NT2/D1 (cell line): ENCODE data around the gene PLCG1.

Experiments used
- DNase-seq: peaks from one replicate; pipeline ENCODE4 v3.0.0-alpha.2; 2011; ENCODE audit warnings: low read depth, low spot score
- H3K27me3 ChIP-seq: 2 replicates; pipeline ENCODE4 v1.6.0; 2011; ENCODE audit warnings: mild to moderate bottlenecking; ENCODE audit not compliant: insufficient read length, insufficient read depth
- H3K36me3 ChIP-seq: 2 replicates; pipeline ENCODE4 v1.6.1; 2011; ENCODE audit warnings: mild to moderate bottlenecking, low read length, mixed read lengths; ENCODE audit not compliant: insufficient read depth, insufficient read length
- H3K4me1 ChIP-seq: 2 replicates; pipeline ENCODE4 v1.5.1; 2011; ENCODE audit not compliant: insufficient read depth, insufficient read length
- H3K4me3 ChIP-seq: 2 replicates; pipeline ENCODE4 v1.5.1; 2011; ENCODE audit warnings: low read depth; ENCODE audit not compliant: insufficient read length
- H3K9ac ChIP-seq: 2 replicates; pipeline ENCODE4 v1.6.0; 2011; ENCODE audit warnings: low read depth; ENCODE audit not compliant: insufficient read length
- H3K9me3 ChIP-seq: 2 replicates; pipeline ENCODE4 v1.5.1; 2011; ENCODE audit warnings: mild to moderate bottlenecking, low read length; ENCODE audit not compliant: insufficient read depth
- SUZ12 ChIP-seq: IDR thresholded peaks from 2 replicates; pipeline ENCODE4 v1.6.1; 2011; ENCODE audit not compliant: insufficient read length, insufficient read depth; ENCODE audit errors: extremely low read depth
- YY1 ChIP-seq: IDR thresholded peaks from 2 replicates; pipeline ENCODE4 v1.6.1; 2011; ENCODE audit not compliant: insufficient read length, insufficient read depth
- ZNF274 ChIP-seq: IDR thresholded peaks from 2 replicates; pipeline ENCODE4 v1.6.1; 2011; ENCODE audit warnings: mild to moderate bottlenecking, low read depth, low read length

PLCG1 gene

DNA sequence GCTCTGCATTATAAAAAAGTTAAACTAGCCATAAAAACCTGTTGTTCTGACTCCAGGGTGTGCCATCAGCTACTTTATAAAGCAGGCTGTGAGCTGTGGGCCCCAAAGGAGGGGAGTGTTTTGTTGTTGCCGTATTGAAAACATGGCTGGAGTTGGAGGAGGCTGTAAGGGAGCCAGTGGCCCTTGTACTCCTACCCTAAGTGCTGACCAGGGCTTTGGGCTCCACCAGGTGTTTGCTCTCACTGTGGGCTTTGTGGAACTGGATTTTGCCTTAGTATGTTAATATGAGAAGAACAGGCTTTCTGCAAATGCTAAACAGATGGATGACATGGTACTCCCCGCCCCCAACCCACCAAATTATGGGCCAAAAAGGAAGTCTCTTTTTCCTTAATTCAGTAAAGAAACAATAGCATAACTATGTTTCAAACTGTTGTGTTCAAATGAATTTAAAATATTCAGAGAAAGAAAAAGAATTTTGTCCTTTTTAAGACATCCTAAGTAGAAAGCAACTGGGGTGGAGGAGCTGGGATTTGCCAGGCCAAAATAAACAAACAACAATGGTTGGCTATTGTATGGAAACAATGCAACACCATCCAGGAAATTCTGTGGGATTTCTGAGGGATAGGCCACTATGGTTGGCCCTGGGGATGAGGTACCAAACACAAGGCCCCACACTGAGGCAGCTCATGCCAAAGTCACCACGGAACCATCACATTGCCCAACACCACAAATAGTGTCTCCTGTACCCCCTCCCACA lies 63.3 kb downstream of the PLCG1 start:
- DNase-seq, result no peak
- H3K4me1 ChIP-seq, result no peaks in the 10 kb centered on the region
- peaks cover 19% of the 10 kb centered on the region for H3K36me3 ChIP-seq
- H3K9ac ChIP-seq, result no peak overlapping the region
- no peak overlapping the region for H3K4me3 ChIP-seq
- H3K9me3 ChIP-seq, result peaks cover 14% of the 10 kb centered on the region
- no peak for TF ChIP-seq YY1
- no peak for TF ChIP-seq ZNF274
- TF ChIP-seq SUZ12, result no peak
- no peaks in the 10 kb centered on the region for H3K27me3 ChIP-seq

DNA sequence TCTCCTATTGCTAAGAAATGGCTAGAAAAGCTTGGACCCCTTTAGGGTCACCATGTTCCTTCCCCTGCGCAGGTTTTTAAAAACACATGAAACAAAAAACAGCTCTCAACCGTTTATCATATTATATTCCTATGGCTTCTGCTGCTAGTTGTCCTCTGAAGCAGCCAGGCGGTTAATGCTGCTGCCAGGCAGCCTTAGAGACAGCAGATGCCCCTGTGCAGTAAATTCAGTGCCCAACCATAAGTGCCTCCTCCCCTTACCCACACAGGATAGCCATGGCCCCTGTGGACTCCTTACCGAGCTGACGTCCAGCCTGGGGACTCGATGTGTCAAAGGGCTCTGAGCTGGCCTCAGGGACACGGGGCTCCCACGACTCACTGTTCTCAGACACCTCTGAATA lies 64.4 kb downstream of the PLCG1 start:
- H3K36me3 ChIP-seq, result peaks cover 19% of the 10 kb centered on the region
- H3K27me3 ChIP-seq, result no peaks in the 10 kb centered on the region
- no peak for DNase-seq
- peaks cover 14% of the 10 kb centered on the region for H3K9me3 ChIP-seq
- H3K4me1 ChIP-seq, result no peaks in the 10 kb centered on the region
- H3K4me3 ChIP-seq, result no peak overlapping the region
- TF ChIP-seq YY1, result no peak
- H3K9ac ChIP-seq, result no peak overlapping the region

DNA sequence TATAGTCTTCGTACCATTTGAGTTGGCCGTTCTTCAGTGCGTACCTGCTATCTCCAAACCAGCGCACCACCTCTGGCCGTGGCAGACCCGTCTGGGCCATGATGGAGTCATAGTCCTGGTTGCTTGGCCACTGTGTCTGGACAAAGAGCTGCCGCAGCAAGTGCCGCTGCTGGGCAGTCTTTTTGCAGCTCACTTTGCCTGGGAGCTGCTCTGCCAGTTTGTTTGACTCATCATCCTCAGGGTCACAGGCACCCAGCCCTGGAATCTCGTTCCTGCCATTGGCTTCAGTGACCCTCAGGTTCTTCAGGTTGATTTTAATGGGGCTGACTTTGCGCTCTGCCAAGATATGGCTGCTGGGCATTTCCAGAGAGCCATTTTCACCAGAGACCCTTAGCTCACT lies 65.1 kb downstream of the PLCG1 start:
- Histone ChIP-seq H3K9ac (no peak overlapping the region), H3K36me3 (peaks cover 19% of the 10 kb centered on the region), H3K4me1 (no peaks in the 10 kb centered on the region), H3K9me3 (peaks cover 14% of the 10 kb centered on the region), H3K4me3 (no peak overlapping the region), H3K27me3 (no peaks in the 10 kb centered on the region)
- DNase-seq, result no peak
- TF ChIP-seq SUZ12, result no peak
- TF ChIP-seq YY1, result no peak
- TF ChIP-seq ZNF274, result no peak

DNA sequence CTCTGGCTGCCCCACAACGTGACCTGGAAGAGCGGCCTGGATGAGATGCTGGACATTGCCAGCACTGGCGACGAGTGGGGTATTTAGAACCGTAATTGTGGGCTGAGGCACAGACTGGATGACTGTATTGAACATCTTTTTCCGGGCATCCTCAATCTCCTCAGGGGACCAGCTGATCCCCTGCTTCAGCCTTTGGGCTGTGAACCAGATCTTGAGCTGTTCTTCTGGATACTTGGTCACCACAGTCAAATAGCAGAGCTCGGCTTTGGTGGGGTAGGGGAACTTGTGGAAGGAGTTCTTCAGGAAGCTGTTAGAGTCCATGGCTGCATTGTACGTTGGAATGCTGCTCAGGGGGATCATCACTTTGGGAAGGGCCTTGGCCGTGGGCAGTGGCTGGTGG lies 66.3 kb downstream of the PLCG1 start:
- no peak for DNase-seq
- H3K9ac ChIP-seq, result no peak overlapping the region
- TF ChIP-seq SUZ12, result no peak
- TF ChIP-seq YY1, result no peak
- no peak for TF ChIP-seq ZNF274
- H3K9me3 ChIP-seq, result peaks cover 6% of the 10 kb centered on the region
- H3K27me3 ChIP-seq, result no peaks in the 10 kb centered on the region
- peaks cover 19% of the 10 kb centered on the region for H3K36me3 ChIP-seq
- H3K4me1 ChIP-seq, result no peaks in the 10 kb centered on the region
- no peak overlapping the region for H3K4me3 ChIP-seq

DNA sequence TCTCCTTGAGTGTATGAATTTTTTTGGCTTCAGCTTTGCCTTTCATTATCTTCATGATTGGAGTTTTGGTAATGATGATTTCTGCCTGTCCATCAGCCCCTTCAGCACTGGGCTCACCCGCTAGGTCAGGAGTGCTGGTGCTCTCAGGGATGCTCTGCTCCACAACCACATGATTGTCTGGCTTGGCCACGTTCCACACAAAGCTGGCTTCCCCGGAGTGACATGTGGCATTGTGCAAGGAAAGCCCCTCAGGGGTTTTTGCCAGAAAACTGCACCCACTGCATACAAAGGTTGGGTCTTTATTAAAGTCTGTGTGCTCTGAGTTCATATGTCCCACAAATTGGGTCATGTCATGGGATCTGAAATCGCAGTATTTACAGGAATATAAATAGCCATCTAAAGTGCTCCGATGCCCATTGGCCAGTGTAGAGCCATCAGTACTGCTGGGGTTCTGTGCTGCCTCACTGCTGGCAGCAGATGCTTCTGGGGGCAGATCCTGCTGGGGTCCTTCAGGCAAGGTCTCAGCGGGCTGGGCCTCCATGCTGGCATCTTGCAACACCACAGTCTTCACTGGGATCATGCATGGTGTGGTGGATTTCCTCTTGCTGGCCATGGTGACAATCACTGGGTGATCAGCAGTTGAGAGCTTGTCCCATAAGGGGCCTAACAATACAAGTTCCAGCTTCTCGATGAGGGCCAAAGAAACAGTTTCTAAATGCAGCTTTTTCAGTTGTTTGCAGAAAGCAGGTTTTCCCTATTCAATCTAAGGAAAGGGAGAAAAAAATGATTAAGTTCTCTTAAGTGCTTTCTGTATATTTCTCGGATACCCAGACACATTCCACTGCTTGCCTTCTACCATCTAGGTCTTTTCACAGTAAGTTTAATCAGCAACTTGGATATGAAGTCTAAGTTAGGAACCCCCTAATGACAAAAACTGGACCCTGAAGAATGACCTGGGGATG lies 67.2 kb downstream of the PLCG1 start:
- no peak for TF ChIP-seq ZNF274
- TF ChIP-seq YY1, result no peak
- TF ChIP-seq SUZ12, result no peak
- DNase-seq, result no peak
- no peak overlapping the region for H3K9ac ChIP-seq

DNA sequence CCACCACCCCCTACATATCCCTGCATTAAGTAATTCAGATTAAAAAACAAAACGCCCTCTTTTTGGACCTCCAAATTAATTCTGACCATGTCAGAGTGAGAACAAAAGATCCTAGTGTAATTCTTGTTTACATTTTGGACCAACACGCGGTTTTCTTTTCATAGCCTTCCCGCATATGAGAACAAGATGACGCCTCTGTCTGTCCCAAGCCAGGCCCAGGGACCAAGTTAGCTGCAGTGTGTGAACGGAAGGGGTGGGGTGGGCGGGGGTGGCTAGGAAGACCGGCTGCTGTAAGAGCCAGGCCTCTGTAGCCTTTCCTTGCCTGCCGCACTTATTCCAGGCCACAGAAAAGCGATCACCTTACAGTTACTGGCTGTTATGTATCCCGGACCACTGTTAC lies 68.0 kb downstream of the PLCG1 start:
- DNase-seq, result no peak
- Histone ChIP-seq H3K4me1 (no peaks in the 10 kb centered on the region), H3K4me3 (no peak overlapping the region), H3K9ac (no peak overlapping the region), H3K36me3 (peaks cover 19% of the 10 kb centered on the region), H3K27me3 (no peaks in the 10 kb centered on the region), H3K9me3 (no peaks in the 10 kb centered on the region)
- TF ChIP-seq SUZ12 (no peak), ZNF274 (no peak)

More for the DNA sequence above, 67.2 kb downstream of the PLCG1 start:
- no peak overlapping the region for H3K4me3 ChIP-seq
- H3K27me3 ChIP-seq, result no peaks in the 10 kb centered on the region
- H3K9me3 ChIP-seq, result no peaks in the 10 kb centered on the region
- H3K36me3 ChIP-seq, result peaks cover 19% of the 10 kb centered on the region
- H3K4me1 ChIP-seq, result no peaks in the 10 kb centered on the region

DNA sequence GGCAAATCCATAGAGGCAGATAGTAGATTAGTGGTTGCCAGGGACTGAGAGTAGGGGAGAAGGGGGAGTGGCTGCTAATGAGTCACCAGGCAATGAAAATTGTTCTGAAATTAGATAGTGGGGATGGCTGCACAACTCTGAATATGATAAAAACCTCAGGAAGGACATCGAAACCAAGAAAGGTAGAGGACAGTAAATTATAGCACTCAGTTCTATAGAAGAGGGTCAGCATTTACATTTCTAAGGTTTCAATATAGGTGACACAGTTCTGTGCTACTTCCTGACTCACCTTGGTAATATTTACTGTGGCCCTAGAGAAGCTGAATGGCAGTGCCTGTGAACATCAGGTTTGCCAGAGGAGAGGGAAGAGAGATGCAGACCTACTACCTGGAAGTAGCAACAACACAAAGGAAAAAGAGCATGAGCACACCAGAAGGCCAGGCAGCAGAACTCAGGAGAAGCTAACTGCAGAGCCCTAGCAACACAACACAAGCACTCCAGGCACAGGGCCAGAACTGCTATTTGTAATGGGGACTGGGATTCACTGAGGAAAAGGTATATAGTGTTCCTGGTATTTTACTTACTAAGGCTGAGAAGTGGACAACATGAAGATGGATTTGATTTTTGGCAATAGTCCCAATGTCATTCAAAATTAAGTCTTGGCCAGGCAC lies 75.9 kb downstream of the PLCG1 start:
- DNase-seq, result no peak
- Histone ChIP-seq H3K27me3 (no peaks in the 10 kb centered on the region), H3K9me3 (no peaks in the 10 kb centered on the region), H3K4me3 (no peak overlapping the region), H3K4me1 (no peaks in the 10 kb centered on the region), H3K9ac (no peak overlapping the region), H3K36me3 (no peaks in the 10 kb centered on the region)
- no peak for TF ChIP-seq YY1
- no peak for TF ChIP-seq SUZ12
- no peak for TF ChIP-seq ZNF274
